Measurements from ENCODE around the gene THBS3. TPM values are rescaled to one million over a fixed set of nuclear protein-coding genes. Genes with fewer than 3 reads are reported as not detected.
A peak's percentile ranks its signal among the peaks of the same experiment; 100 is the strongest.
"Not testable (repeated sequence)": the region's sequence is repeated elsewhere in the genome, so short reads cannot be mapped to it uniquely, and the experiment has no call there.

Gene THBS3
- total RNA-seq, 2 donors from 2014 or later = 17.2 to 23.6 TPM

DNA sequence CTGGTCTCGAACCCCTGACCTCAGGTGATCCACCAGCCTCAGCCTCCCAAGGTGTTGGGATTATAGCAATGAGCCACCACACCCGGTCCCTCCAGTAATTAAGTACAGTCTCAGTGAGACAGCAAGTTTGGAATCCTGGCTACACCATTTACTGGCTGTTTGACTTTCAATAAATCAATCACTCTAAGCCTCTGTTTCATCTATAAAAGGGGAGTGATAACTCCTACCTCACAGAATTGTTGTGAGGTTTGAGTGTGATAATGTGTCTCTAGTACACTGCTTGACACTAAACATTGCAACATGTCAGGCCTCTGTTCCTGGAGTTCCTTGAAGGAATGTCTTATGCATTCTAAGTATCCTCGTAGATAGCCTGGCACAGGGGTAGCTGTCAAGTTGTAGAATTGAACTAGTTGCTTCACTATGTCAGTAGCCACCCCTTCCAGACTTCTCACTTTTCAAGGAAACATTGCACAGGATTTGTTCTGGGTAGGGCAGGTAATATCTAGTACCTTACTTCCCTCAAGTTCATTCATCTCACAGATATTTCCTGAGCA lies 35.2 kb upstream of the THBS3 start:
- Mint-ChIP-seq H3K36me3 (peaks cover 15 to 16% of the 10 kb centered on the region in 2 donors), H3K27ac (peak overlapping the region in 1 of 2 donors; percentile 86), H3K9me3 (peaks cover 0 to 6% of the 10 kb centered on the region in 2 donors)
- no peak for DNase-seq (ENCODE audit: low spot score in 2 of 2)
- ATAC-seq = no peak

GRCh38 chr1:155241841-155242264 lies 34.2 kb upstream of the THBS3 start:
- Mint-ChIP-seq H3K36me3 (peaks cover 16 to 23% of the 10 kb centered on the region in 2 donors), H3K9me3 (peaks cover 0 to 6% of the 10 kb centered on the region in 2 donors), H3K27ac (peak overlapping the region in 1 of 2 donors; percentile 86)
- DNase-seq (ENCODE audit: low spot score in 2 of 2) (peak in 1 of 2 donors; percentile 75), ATAC-seq (peak in 1 of 2 donors; percentile 55)

GRCh38 chr1:155241069-155241679 lies 33.5 kb upstream of the THBS3 start:
- peak overlapping the region; percentile 86 to 92 for H3K27ac Mint-ChIP-seq
- H3K36me3 Mint-ChIP-seq = peaks cover 13 to 23% of the 10 kb centered on the region in 2 donors
- DNase-seq (ENCODE audit: low spot score in 2 of 2) (peak in 1 of 2 donors; percentile 65), ATAC-seq (peak; percentile 37 to 53)
- H3K9me3 Mint-ChIP-seq = peaks cover 0 to 6% of the 10 kb centered on the region in 2 donors

GRCh38 chr1:155236451-155236850 lies 28.8 kb upstream of the THBS3 start:
- no peak for ATAC-seq
- DNase-seq (ENCODE audit: low spot score in 2 of 2) = no peak
- H3K27ac Mint-ChIP-seq = no peak overlapping the region
- no peaks in the 10 kb centered on the region for H3K9me3 Mint-ChIP-seq
- peaks cover 0 to 13% of the 10 kb centered on the region in 2 donors for H3K36me3 Mint-ChIP-seq

DNA sequence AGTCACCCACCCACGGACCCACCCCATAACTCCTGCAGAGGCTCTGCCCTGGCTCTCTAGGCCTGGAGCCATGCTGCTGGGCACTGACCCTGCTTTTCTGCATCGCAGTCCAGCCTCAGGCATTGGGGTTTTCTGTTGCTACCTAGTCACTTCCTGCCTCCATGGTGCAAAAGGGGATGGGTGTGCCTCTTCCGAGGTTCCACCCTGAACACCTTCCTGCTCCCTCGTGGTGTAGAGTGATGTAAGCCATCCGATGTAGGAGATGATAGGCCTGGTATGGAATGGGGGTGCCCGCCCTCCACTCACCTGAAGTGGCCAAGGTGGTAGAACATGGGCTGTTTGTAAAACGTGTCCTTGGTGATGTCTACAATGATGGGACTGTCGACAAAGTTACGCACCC lies 27.7 kb upstream of the THBS3 start:
- not testable (repeated sequence) for DNase-seq (ENCODE audit: low spot score in 2 of 2); H3K9me3 Mint-ChIP-seq; ATAC-seq; H3K36me3 Mint-ChIP-seq
- peak overlapping the region in 1 of 2 donors; percentile 38 for H3K27ac Mint-ChIP-seq

DNA sequence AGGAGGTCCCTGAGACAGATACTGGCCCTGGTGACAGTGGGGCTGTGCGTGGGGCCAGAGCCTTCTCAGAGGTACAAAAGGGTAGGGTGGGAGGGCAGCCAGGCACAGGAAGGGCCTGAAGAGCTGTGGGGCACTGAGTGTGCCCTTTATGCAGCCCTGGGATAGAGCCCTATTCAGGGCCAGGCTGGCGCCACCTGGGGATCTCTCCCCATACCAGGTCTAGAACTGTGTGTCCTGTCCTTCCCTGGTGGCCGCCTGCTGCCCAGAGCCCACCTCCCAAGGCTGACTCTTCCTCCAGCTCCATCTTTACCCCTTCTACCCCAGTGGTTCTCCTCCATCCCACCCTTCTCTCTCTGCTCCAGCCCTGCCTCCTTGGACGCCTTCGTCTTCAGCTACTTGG lies 25.8 kb upstream of the THBS3 start:
- H3K9me3 Mint-ChIP-seq; DNase-seq (ENCODE audit: low spot score in 2 of 2); H3K36me3 Mint-ChIP-seq; H3K27ac Mint-ChIP-seq: not testable (repeated sequence)
- peak in 1 of 2 donors; percentile 33 for ATAC-seq

GRCh38 chr1:155232001-155232978 lies 24.6 kb upstream of the THBS3 start:
- H3K9me3 Mint-ChIP-seq; DNase-seq (ENCODE audit: low spot score in 2 of 2); H3K36me3 Mint-ChIP-seq; ATAC-seq: not testable (repeated sequence)
- H3K27ac Mint-ChIP-seq = peak overlapping the region; percentile 29 to 75

DNA sequence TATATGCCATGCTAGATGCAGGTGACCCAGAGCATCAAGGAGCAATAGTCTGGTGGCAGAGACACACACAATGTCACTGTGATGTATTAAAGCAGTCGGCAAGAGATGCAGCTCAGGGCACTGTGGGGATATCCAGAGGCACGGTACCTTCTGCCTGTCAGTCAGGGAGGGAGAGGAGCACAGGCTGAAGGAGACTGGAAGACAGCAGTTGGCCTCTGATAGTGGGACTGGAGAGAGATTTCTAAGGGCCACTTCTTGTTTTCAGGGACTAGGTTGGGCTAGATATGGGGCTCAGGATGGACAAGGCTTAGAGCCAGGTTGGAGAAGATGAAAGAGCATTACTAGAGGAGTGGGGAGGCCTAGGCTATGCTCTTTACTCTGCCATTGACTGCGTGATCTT lies 23.6 kb upstream of the THBS3 start:
- DNase-seq (ENCODE audit: low spot score in 2 of 2); ATAC-seq; H3K36me3 Mint-ChIP-seq; H3K9me3 Mint-ChIP-seq: not testable (repeated sequence)
- H3K27ac Mint-ChIP-seq = peak overlapping the region; percentile 7 to 75

- peak overlapping the region; percentile 82 to 96 for H3K27ac Mint-ChIP-seq
- H3K36me3 Mint-ChIP-seq = peaks cover 0 to 18% of the 10 kb centered on the region in 2 donors
- ATAC-seq = no peak
- H3K9me3 Mint-ChIP-seq = no peaks in the 10 kb centered on the region
- DNase-seq (ENCODE audit: low spot score in 2 of 2) = no peak
Measured at GRCh38 chr1:155228096-155228427, 20.4 kb upstream of the THBS3 start.

DNA sequence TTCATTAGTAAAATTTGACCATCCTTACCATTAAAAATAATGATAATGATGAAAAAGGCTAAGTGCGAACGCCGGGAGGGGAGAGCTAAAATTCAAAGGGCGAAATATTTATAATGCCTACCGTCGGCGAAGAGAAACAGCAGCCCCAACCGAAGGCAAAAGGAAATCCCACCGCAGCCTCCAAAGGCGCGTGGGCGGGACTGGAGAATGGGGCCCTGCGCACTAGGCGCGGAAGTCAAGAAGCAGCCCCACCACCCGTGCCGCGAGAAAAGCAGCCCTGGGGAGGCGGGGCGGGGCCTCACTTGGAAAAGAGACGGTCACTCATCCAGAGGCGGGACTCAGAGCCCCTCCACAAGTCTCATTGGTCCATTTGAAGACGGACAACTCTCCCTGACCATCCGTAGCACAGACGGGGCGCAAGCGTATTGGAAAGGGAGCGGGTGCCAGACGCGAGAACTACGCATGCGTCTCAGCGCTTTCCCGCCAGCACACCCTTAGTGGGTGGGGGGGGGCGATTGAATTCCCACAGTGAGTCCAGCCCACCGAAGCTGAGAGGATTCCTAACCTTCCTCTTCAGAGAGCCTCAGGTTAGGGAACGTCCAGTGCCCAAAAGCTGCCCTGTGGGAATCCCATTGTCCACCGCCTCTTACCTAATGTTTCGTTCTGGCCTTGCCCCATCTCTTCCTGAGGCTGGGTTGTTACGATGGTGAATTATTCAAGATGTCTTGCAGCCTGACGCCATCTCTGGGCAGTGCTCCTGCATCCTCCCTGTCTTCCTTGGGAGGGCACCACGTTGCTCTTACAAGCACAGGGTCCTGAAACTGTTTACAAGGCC lies 19.8 kb upstream of the THBS3 start:
- H3K9me3 Mint-ChIP-seq = no peaks in the 10 kb centered on the region
- peak; percentile 98 to 99 for DNase-seq (ENCODE audit: low spot score in 2 of 2)
- peaks cover 0 to 18% of the 10 kb centered on the region in 2 donors for H3K36me3 Mint-ChIP-seq

DNA sequence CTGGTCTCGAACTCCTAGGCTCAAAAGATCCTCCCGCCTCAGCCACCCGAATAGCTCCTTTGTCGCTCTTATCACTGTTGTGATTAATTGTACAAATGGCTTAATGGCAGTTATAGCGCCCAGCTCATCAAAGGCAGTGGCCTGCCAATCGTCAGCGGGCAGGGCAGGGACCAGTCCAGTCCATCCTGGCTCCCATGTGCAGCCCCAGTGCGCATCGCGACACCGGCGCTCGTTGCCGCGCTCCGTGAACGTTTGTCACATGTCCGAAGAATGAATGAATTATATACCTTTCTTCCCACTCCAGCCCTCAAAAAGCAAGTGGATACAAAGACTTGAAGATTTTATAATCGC lies 19.2 kb upstream of the THBS3 start:
- H3K36me3 Mint-ChIP-seq = peaks cover 0 to 18% of the 10 kb centered on the region in 2 donors
- ATAC-seq = peak; percentile 56 to 63
- H3K9me3 Mint-ChIP-seq = no peaks in the 10 kb centered on the region
- DNase-seq (ENCODE audit: low spot score in 2 of 2) = peak; percentile 55 to 77
- H3K27ac Mint-ChIP-seq = peak overlapping the region; percentile 87 to 96

More for the DNA sequence above, 19.8 kb upstream of the THBS3 start:
- peak overlapping the region; percentile 87 to 96 for H3K27ac Mint-ChIP-seq
- peak; percentile 94 to 95 for ATAC-seq

- DNase-seq (ENCODE audit: low spot score in 2 of 2) (peak in 1 of 2 donors; percentile 73), ATAC-seq (peak; percentile 50 to 55)
- Mint-ChIP-seq H3K9me3 (no peaks in the 10 kb centered on the region), H3K36me3 (peaks cover 0 to 18% of the 10 kb centered on the region in 2 donors), H3K27ac (peak overlapping the region; percentile 87 to 96)
Measured at GRCh38 chr1:155226188-155226909, 18.7 kb upstream of the THBS3 start.

GRCh38 chr1:155225404-155225759 lies 17.7 kb upstream of the THBS3 start:
- H3K9me3 Mint-ChIP-seq; DNase-seq (ENCODE audit: low spot score in 2 of 2); ATAC-seq: not testable (repeated sequence)
- peaks cover 0 to 18% of the 10 kb centered on the region in 2 donors for H3K36me3 Mint-ChIP-seq
- H3K27ac Mint-ChIP-seq = peak overlapping the region; percentile 65 to 96

DNA sequence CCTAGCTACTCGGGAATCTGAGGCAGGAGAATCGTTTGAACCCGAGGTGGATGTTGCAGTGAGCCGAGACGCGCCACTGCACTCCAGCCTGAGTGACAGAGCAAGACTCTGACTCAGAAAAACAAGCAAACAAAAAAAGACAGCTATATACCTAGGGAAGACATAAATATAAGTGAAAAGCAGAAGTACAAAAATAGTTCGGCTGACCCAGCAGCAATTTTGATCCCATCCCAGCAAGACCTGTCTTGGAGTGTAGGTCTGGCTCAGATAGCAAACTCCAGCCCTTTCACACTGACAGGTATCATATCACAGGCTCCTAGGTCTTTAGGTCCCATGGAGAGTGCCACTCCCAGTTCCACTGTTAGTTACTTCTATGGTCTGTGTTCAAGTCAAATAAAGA lies 15.3 kb upstream of the THBS3 start:
- Mint-ChIP-seq H3K36me3 (peaks cover 0 to 18% of the 10 kb centered on the region in 2 donors), H3K9me3 (no peaks in the 10 kb centered on the region), H3K27ac (no peak overlapping the region)

DNA sequence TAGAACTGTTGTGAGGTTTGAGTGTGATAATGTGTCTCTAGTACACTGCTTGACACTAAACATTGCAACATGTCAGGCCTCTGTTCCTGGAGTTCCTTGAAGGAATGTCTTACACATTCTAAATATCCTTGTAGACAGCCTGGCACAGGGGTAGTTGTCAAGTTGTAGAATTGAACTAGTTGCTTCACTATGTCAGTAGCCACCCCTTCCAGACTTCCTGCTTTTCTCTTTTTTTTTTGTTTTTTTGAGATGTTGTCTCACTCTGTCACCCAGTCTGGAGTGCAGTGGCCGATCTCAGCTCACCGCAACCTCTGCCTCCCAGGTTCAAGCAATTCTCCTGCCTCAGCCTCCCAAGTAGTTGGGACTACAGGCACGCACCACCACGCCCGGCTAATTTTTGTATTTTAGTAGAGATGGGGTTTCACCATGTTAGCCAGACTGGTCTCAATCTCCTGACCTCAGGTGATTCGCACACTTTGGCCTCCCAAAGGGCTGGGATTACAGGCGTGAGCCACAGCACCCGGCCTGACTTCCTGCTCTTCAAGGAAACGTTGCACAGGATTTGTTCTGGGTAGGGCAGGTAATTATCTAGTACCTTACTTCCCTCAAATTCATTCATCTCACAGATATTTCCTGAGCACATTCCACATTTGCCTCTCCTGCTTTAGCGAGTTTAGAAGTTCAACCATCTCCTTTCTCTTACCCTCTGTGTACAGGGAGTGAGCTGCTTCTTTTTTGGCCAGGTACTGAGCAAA lies 12.7 kb upstream of the THBS3 start:
- ATAC-seq; H3K9me3 Mint-ChIP-seq; DNase-seq (ENCODE audit: low spot score in 2 of 2); H3K36me3 Mint-ChIP-seq: not testable (repeated sequence)
- peak overlapping the region in 1 of 2 donors; percentile 67 for H3K27ac Mint-ChIP-seq

More for the DNA sequence above, 15.3 kb upstream of the THBS3 start:
- no peak for ATAC-seq
- DNase-seq (ENCODE audit: low spot score in 2 of 2) = no peak
